CD4-positive, alpha-beta T cell treated with Interleukin-15 for 1 hour (primary cell): ENCODE results near the gene PBX1.

ENCODE experiments used
- DNase-seq: peaks from one replicate; pipeline ENCODE4 v3.0.0-alpha.2; 2020

PBX1 gene

DNA sequence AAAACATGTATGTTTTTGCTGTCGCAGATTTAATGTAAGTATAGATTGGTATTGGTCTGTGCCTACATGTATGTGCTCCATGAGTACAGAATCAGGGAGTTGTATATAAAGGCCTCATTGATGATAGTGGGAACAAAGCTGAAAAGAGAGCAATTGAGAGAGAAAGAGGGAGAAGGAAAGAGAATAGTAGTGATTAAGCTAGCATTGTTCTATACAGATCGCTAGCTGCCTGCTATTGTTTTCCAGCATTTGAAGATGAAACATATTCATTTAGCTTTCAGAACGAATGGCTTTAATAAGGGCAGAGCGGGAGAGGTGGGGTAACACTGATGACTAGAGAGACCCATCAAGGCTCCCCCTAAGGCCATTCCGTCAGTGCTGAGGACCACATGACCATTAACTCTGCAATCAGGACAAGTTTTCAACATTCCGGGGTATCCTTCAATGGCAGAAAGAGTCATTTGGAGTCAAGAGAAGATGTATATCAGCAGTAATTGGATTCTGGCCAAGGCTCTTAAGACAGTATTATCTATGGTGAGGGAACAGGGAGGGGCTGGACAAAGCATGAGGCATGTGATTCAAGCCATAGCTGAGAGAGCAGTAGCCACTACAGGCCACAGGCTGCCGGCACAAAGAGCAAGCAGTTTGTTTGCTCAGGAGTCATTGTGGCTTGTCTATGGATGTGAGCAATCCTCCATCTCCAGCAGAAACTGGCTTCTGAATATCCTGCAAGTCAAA, 176.5 kb downstream of the PBX1 start:
- DNase-seq: no peak

GRCh38 chr1:164736137-164736536, 177.2 kb downstream of the PBX1 start:
- DNase-seq: no peak

- DNase-seq: no peak
Observed at GRCh38 chr1:164739189-164739588, 180.2 kb downstream of the PBX1 start.

GRCh38 chr1:164740000-164740526, 181.1 kb downstream of the PBX1 start:
- DNase-seq: no peak

DNA sequence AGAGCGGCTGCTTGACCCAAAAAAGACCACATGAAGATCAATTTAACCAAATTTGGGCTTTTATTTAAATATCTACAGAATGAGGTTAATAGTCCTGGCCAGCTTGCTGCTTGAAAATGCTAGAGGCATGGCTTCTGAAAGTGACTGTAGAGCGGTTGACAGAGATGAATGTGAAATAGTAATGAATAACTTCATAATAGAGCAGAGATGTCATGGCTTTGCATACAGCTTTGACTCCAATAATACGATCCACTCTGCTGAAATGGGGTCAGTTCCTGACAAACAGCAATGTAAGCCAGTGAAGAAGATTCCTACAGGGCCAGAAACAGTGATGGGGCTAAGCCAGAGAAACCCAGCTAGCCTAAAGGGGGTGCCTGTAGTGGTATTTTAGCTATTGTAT, 183.8 kb downstream of the PBX1 start:
- DNase-seq: no peak

GRCh38 chr1:164743976-164744375, 185.0 kb downstream of the PBX1 start:
- no peak for DNase-seq

DNA sequence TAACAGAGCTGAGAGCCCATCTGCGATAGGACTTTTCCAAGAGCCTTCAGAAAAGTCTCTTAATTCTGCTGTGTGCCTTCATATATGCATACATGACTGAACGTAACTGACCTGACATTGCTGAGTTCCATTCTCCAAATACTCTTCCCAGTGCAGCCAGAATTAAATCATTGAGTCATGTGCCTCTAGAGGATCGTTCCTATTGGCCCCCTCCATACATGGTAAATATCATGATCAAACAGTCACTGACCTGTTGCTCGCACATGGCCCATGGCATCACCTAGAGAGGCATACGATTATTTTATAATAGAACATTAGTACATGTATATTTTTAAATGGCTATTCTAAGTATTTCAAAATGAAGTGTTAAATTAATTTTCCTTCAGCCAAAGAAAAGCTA, 186.8 kb downstream of the PBX1 start:
- no peak for DNase-seq

DNA sequence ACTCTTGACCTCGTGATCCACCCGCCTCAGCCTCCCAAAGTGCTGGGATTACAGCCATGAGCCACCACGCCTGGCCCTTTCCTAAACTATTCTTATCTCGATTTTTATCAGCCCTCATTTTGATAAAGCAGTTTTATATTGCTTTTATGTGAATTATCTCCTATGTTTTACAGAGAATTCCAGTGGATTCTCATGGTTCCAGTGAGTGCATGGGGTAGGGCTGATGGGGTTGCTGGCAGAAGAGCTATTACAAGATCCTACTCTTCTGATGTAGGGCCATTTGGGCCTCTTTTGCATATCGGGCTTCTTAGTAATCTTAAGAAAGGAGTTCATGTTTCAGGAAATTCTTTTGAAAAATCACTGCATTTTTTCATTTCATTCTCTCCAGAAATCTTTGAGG, 187.6 kb downstream of the PBX1 start:
- DNase-seq: no peak

- no peak for DNase-seq
Observed at GRCh38 chr1:164748253-164748899, 189.4 kb downstream of the PBX1 start.

DNA sequence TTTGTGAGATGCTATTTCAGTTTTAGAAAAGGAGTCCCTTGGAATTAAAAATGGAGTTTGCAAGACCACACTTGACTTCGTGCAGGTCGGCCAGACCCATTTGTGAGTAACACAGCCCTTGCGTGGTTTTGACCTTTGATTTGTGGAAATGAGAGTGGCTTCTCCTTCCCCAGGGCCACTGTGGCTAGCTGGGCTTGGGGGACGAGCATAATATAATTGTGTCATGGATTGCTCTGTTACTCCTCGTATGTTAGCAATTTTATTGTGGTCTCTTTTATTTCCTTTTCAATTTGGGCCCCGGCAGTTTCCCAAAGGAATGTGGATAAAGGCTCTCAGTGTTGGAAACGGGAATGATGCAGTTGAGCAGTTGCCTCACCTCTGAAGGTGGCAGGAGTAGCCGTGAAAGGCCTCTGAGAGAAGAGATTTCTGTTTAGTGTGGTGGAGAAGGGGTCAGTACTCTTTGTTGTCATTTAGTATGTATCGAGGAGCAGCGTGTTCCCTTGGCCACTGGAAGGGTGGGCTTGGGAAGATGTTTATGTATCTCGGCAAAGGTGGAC, 194.6 kb downstream of the PBX1 start:
- no peak for DNase-seq

DNA sequence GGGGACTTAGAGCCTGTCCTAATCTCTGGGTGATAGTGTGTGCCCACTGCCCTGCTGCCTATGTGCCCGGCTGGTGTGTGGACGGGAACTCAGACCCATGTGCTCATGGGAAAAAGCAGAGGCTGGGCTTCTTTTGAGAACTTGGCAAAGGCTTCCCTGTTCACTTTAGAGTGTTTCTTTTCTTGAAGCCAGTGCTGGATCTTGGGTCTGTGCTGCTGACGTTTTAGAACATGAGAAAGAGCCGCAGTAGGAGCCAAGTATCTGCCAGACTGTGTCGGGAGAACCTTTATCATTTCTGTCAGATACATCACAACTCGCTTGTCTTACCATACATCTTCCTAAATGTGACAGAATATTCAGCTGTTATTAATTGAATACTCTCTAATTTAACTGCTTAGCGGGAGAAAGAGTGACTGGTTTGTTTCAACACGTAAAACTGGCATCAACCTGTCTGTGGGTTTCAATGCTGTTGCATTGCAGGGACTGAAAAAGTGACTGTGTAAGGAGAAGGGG, 195.2 kb downstream of the PBX1 start:
- DNase-seq: no peak

DNA sequence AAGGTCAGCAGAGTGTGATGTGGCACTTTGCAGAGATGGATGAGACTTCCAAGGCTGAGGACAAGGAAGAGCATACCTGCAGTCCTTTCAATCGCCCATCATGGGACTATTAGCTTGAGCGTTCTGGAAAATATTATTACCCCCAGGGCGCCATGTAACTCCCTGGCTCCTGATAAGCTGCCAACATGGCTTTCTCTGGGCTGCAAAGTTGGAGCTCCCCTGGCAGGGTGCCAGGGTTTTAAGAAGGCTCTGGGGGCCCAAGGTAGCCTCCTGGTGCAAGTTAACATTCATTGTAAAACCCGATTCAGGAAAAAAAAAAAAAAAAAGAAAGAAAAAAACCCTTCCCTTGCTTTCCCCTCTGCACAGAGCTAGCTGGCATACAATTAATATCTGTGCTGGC, 196.7 kb downstream of the PBX1 start:
- no peak for DNase-seq

- DNase-seq: no peak
Observed at GRCh38 chr1:164756741-164757140, 197.8 kb downstream of the PBX1 start.

DNA sequence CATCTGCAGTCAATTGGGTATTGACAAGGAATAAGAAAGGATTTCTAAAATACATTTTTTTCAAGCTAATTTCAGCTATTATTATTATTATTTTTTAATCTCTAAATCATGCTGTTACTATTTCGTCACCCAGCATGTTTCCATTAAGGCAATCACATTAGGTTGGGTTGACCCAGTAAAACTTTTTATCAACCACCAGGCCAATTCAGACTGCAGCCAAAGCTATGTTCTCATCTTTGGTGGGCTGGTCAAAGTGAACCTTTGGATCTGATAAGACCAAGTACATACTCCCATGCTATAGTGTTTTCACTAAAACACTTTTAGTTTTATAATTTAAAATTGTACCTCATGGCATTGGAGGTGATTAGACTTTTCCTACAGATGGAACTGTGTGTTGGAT, 198.6 kb downstream of the PBX1 start:
- no peak for DNase-seq

DNA sequence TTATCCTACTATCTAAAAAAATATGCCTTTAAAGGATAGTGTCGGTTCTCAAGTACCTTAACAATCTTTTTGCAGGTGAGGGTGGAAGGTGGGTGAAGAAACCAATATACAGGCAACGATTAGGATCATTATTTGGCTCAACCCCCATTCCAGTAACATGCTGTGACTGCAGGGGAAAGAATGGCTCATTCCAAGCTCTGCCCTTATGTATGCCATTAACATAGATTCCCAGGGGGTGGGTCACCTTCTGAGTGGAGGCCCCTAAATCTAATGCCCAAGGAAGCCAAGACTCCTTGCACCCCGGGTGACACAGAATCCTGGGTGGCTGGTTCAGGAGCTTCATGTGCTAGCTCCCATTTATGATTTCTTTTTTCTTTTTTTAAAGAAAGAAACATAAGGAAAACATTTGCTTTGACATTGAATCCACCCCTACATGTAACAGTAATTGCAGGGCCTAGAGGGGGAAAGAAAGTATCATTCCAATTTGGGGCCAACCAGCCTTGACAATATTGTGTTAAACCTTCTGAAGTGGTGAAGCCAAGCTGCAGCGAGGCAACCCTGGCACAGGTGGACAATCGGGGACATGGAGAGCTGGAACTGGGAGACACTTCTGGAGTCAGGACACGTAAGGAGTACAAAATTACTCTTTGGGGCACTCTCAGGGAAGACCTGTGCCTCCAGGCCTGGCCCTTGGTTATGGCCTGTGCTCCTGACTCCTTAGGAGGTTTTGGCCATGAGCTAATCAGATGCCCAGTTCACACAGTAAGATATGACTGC, 200.3 kb downstream of the PBX1 start:
- no peak for DNase-seq

- DNase-seq: no peak
Observed at GRCh38 chr1:164759979-164760469, 201.0 kb downstream of the PBX1 start.

GRCh38 chr1:164760569-164760968, 201.6 kb downstream of the PBX1 start:
- no peak for DNase-seq

DNA sequence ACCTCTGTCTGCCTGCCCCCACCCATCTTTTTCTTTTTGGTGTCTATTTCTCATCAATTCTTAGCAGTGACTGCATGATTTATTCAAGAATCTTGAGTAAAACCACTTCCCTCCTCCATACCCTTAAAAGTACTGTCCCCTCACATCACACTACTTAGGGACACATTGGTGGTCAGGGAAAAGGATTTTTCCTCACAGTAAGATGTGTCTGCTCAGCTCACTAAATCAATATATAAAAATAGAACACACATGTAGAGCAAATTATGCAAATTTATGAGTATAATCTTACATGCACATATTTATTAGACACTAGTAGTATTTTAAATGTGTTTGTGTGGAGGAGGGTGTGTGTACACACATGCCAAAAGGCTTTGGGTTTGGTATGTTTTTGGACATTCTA, 202.0 kb downstream of the PBX1 start:
- no peak for DNase-seq

GRCh38 chr1:164763098-164763497, 204.1 kb downstream of the PBX1 start:
- DNase-seq: no peak

DNA sequence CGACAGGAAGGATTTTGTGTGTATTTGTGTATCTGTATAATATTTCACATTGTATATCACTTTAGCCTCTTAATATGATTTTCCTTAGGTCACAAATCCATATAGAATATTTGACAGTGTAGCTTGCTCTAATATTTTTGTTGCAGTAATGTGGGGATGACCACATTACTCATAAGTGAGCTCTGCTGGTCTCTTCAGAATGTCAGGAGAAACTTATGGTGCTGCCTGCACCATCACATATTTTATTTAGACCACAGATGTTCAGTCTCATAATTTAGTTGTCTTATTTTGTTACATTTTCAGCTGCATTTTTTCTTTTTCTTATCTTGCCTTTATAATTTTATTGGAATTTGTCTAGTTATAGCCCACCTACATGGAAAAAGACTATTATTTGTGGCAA, 205.3 kb downstream of the PBX1 start:
- no peak for DNase-seq

- no peak for DNase-seq
Observed at GRCh38 chr1:164765557-164765956, 206.6 kb downstream of the PBX1 start.

GRCh38 chr1:164765992-164766720, 207.2 kb downstream of the PBX1 start:
- DNase-seq: no peak
